Suprapubic skin (tissue), 4 donors: Measurements from ENCODE around the gene ZNF892. TPM values are rescaled to one million over a fixed set of nuclear protein-coding genes. Genes with fewer than 3 reads are reported as not detected.

Experiments used
- DNase-seq, 2 donors: peaks; one replicate each; pipeline ENCODE4 v3.0.0-alpha.2; 2019; ENCODE audit warnings: low spot score in 2 of 2
- H3K27ac ChIP-seq: fragments of 200-600 bp; sonication (generic); one replicate; pipeline ENCODE4 v1.5.1; 2019
- H3K27me3 ChIP-seq: fragments of 200-600 bp; sonication (generic); one replicate; pipeline ENCODE4 v1.5.1; 2019
- H3K36me3 ChIP-seq: fragments of 200-600 bp; sonication (generic); one replicate; pipeline ENCODE4 v1.5.1; 2019
- H3K4me1 ChIP-seq: fragments of 200-600 bp; sonication (generic); one replicate; pipeline ENCODE4 v1.5.1; 2019
- H3K4me3 ChIP-seq: fragments of 200-600 bp; sonication (generic); one replicate; pipeline ENCODE4 v1.5.1; 2019; ENCODE audit warnings: mild to moderate bottlenecking
- H3K9me3 ChIP-seq: fragments of 200-600 bp; sonication (generic); one replicate; pipeline ENCODE4 v1.5.1; 2019
- CTCF ChIP-seq, 2 donors: fragments of 200-600 bp in 1 of 2; fragments of 450-650 bp in 1 of 2; sonication (generic) in 1 of 2; IDR thresholded peaks; one replicate each; pipeline ENCODE4 v1.5.1; 2016 to 2019; ENCODE audit warnings: antibody characterized with exemption in 2 of 2, mild to moderate bottlenecking in 1 of 2, moderate library complexity in 1 of 2
- EP300 ChIP-seq: sonication (generic); formaldehyde crosslinking; IDR thresholded peaks from one replicate; pipeline ENCODE4 v1.6.1; 2017; ENCODE audit warnings: antibody characterized with exemption
- POLR2A ChIP-seq, 2 donors: fragments of 450-650 bp; IDR thresholded peaks; one replicate each; pipeline ENCODE4 v1.6.1; 2017; ENCODE audit warnings: antibody characterized with exemption in 2 of 2, mild to moderate bottlenecking in 2 of 2, moderate library complexity in 2 of 2
- POLR2AphosphoS5 ChIP-seq, 3 donors: sonication (generic); formaldehyde crosslinking; IDR thresholded peaks; one replicate each; pipeline ENCODE4 v1.6.1; 2017; ENCODE audit warnings: antibody characterized with exemption in 3 of 3
- whole genome bisulfite sequencing: methylation state at CpG from one replicate; pipeline ENCODE4 v1.1.5; 2018; 5-methylcytosine and 5-hydroxymethylcytosine counted together
- total RNA-seq, 4 donors: library from RNA; depleted of rRNA; stranded (reverse); fragments of >200 nt; gene quantifications; one replicate each; pipeline ENCODE4 v1.1.0, GENCODE V29; 2016

The ZNF892 gene
- total RNA-seq, 4 donors from 2014 or later, result 1.6 to 3.2 (median 2.6) TPM

GRCh38 chr2:95165030-95165370, 42.3 kb upstream of the ZNF892 start:
- no peak for TF ChIP-seq EP300
- no peak for TF ChIP-seq CTCF (IDR thresholded peaks at IDR 0.05)
- no peak for TF ChIP-seq POLR2A (IDR thresholded peaks at IDR 0.05)
- no peak for TF ChIP-seq POLR2AphosphoS5 (IDR thresholded peaks at IDR 0.05)
- H3K36me3 ChIP-seq, result no peaks in the 10 kb centered on the region
- DNase-seq, result no peak

GRCh38 chr2:95165371-95166064, 41.8 kb upstream of the ZNF892 start, which contains the start of gene ZNF2:
ZNF2 (plus strand) TSS chr2:95165809; CDS start chr2:95176227, 10,418 bp downstream.
- 0% methylated on average over 26 of the region's 56 CpGs for WGBS
- Histone ChIP-seq H3K4me3 (peak within 1 kb of the TSS; percentile 83), H3K27ac (peak within 1 kb of the TSS; percentile 96), H3K4me1 (peaks cover 21% of the 10 kb centered on the region), H3K9me3 (no peaks in the 10 kb centered on the region), H3K27me3 (no peaks in the 10 kb centered on the region), H3K36me3 (no peaks in the 10 kb centered on the region)
- peak; percentile 98 to 99 for DNase-seq
- TF ChIP-seq POLR2A (IDR thresholded peaks at IDR 0.05) (peak in 1 of 2 donors; percentile 53), CTCF (IDR thresholded peaks at IDR 0.05) (no peak), POLR2AphosphoS5 (IDR thresholded peaks at IDR 0.05) (peak in 2 of 3 donors; percentile 57 to 75)

More at GRCh38 chr2:95165030-95165370, 42.3 kb upstream of the ZNF892 start:
- Histone ChIP-seq H3K27me3 (no peaks in the 10 kb centered on the region), H3K27ac (peak overlapping the region; percentile 96), H3K4me3 (peak overlapping the region; percentile 83), H3K9me3 (no peaks in the 10 kb centered on the region), H3K4me1 (peaks cover 22% of the 10 kb centered on the region)
- 1% methylated on average over 9 of the region's 9 CpGs for WGBS

GRCh38 chr2:95166065-95166763, 41.1 kb upstream of the ZNF892 start:
- 10% methylated on average over 15 of the region's 16 CpGs for WGBS
- Histone ChIP-seq H3K4me1 (peaks cover 21% of the 10 kb centered on the region), H3K27ac (peak overlapping the region; percentile 96), H3K9me3 (no peaks in the 10 kb centered on the region), H3K27me3 (no peaks in the 10 kb centered on the region), H3K36me3 (no peaks in the 10 kb centered on the region), H3K4me3 (peak overlapping the region; percentile 83)
- DNase-seq, result no peak
- TF ChIP-seq EP300 (no peak), CTCF (IDR thresholded peaks at IDR 0.05) (no peak), POLR2A (IDR thresholded peaks at IDR 0.05) (no peak), POLR2AphosphoS5 (IDR thresholded peaks at IDR 0.05) (no peak)

GRCh38 chr2:95171902-95172301, 35.4 kb upstream of the ZNF892 start:
- no peak overlapping the region for H3K4me3 ChIP-seq
- WGBS, result 65% methylated on average over 7 of the region's 7 CpGs
- no peak overlapping the region for H3K27ac ChIP-seq
- no peak for DNase-seq
- peaks cover 6% of the 10 kb centered on the region for H3K36me3 ChIP-seq
- TF ChIP-seq POLR2A (IDR thresholded peaks at IDR 0.05) (no peak), CTCF (IDR thresholded peaks at IDR 0.05) (no peak), POLR2AphosphoS5 (IDR thresholded peaks at IDR 0.05) (no peak), EP300 (no peak)
- H3K27me3 ChIP-seq, result no peaks in the 10 kb centered on the region
- H3K9me3 ChIP-seq, result no peaks in the 10 kb centered on the region
- H3K4me1 ChIP-seq, result peaks cover under 1% of the 10 kb centered on the region

DNA sequence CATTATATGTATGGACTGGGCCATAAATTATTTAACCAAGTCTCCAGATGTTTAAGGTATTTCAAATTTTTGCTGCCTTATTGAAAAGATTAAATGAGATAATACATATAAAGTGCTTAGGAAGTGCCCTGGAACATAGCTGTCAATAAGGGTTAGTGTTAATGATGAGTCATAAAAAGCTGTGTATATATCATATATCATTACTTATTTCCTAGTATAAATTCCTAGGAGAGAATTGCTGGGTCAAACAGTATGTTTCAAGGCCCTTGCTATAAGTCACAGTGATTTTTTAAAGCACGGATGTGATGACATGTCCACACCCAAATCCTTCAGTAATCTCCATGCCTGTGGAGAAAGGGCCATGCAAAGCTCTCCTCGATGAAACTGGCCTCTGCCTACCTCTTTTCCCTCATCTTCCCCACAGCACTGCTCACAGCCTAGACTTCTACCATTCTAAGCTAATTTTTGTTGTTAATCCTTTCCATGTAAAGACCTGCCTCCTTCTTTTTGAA, 33.2 kb upstream of the ZNF892 start:
- 86% methylated on average over 2 of the region's 2 CpGs for WGBS
- Histone ChIP-seq H3K36me3 (peaks cover 22% of the 10 kb centered on the region), H3K27me3 (no peaks in the 10 kb centered on the region), H3K9me3 (no peaks in the 10 kb centered on the region), H3K4me3 (no peak overlapping the region), H3K4me1 (no peaks in the 10 kb centered on the region), H3K27ac (no peak overlapping the region)
- no peak for DNase-seq
- no peak for TF ChIP-seq POLR2AphosphoS5 (IDR thresholded peaks at IDR 0.05)
